GM12873 (cell line): ENCODE measurements around the gene ENTPD8.
A peak's percentile ranks its signal among the peaks of the same experiment; 100 is the strongest.

Experiments used
- TF ChIP-seq, protein P1 (sequence below): IDR thresholded peaks from 2 replicates; pipeline ENCODE4 v1.5.1; 2012; ENCODE audit warnings: low read depth, mild to moderate bottlenecking, moderate library complexity, low read length, control low read depth; ENCODE audit not compliant: insufficient read depth; ENCODE audit errors: missing control alignments

ENTPD8 gene

GRCh38 chr9:137407590-137408300, 33.4 kb downstream of the ENTPD8 start:
- TF ChIP-seq, protein P1, sequence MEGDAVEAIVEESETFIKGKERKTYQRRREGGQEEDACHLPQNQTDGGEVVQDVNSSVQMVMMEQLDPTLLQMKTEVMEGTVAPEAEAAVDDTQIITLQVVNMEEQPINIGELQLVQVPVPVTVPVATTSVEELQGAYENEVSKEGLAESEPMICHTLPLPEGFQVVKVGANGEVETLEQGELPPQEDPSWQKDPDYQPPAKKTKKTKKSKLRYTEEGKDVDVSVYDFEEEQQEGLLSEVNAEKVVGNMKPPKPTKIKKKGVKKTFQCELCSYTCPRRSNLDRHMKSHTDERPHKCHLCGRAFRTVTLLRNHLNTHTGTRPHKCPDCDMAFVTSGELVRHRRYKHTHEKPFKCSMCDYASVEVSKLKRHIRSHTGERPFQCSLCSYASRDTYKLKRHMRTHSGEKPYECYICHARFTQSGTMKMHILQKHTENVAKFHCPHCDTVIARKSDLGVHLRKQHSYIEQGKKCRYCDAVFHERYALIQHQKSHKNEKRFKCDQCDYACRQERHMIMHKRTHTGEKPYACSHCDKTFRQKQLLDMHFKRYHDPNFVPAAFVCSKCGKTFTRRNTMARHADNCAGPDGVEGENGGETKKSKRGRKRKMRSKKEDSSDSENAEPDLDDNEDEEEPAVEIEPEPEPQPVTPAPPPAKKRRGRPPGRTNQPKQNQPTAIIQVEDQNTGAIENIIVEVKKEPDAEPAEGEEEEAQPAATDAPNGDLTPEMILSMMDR: no peak

- TF ChIP-seq, protein P1: peak; percentile 66
Measured at GRCh38 chr9:137406876-137407589, 34.1 kb downstream of the ENTPD8 start.

DNA sequence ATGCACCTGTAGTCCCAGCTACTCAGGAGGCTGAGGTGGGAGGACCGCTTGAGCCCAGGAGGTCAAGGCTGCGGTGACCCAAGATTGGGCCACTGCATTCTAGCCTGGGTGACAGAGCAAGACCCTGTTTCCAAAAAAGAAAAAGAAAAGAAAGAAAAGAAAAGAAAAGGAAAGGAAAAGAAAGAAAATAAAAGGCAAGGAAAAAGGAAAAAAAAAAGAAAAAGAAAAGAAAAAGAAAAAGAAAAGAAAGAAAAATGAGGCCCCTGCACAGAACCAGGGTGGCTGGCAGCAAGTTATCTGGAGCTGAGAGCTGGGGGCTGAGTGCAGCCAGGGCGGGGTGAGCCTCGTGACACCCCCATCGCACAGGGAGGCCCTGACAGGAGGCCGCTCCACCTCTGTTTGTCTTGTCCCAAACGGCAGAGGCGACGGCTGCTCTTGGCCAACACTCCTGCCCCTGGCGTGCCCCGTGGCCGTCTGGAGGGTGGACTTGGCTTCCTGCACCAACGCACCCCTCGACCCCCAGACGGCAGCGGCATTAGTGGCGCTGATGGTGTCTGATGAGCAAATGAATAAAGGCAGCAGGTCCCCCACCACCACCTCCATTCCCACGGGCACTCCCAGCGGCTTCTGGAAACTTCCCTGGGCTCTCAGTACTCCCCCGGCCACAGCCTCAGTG, 34.9 kb downstream of the ENTPD8 start:
- TF ChIP-seq, protein P1: no peak

DNA sequence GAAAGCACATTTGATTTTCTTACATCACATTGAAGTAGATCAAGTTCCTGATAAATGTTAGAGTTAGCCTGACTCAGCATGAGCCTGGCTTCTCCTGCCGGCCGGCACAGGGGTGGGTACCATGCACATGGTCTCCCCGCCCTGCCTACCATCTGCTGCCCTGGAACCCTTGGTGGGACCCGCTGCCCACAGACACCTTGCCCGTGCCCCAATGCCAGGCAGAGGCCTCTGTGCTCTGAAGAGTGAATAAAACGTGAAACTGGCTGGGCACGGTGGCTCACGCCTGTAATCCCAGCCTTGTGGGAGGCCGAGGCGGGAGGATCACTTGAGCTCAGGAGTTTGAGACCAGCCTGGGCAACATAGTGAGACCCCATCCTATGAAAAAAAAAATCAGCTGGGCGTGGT, 35.5 kb downstream of the ENTPD8 start:
- TF ChIP-seq, protein P1: no peak

DNA sequence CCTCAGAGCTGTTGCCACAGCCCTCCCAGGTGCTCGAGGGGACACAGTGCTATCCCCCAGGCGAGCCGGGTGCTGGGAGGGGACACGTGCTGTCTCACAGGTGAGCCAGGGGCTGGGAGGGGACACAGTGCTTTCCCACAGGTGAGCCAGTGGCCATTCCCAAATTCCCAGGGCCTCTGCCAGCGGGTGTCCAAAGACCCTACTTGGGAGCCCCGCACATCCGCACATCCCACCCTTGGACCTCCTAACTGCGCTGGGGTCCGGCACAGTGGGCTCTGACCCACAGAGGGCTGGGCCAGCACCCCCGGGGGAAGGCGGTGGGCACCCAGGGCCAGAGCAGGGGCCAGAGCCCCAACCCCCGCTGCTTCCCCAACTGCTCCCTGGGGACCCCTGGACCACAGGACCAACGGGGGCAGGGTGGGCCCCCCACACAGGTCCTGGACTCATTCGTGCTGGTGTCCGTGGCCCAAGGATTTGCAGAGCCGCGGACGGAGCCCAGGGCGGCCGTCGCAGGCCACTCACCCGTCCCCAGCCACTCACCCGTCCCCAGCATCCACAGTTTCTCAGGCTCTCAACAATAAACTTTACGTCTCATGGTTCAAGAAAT, 36.1 kb downstream of the ENTPD8 start:
- TF ChIP-seq, protein P1: no peak

- TF ChIP-seq, protein P1: no peak
Measured at GRCh38 chr9:137403269-137403668, 37.9 kb downstream of the ENTPD8 start.

- TF ChIP-seq, protein P1: no peak
Measured at GRCh38 chr9:137402746-137403145, 38.4 kb downstream of the ENTPD8 start.
